IPS-20b (cell line): Measurements from ENCODE around the gene MEIOC.

Source experiments
- H3K27ac ChIP-seq: one replicate; pipeline ENCODE4 v1.5.1; 2013; ENCODE audit warnings: low read length
- H3K27me3 ChIP-seq: 2 replicates; pipeline ENCODE4 v1.6.1; 2013; ENCODE audit warnings: mild to moderate bottlenecking, low read length, inconsistent platforms; ENCODE audit not compliant: insufficient read depth
- H3K36me3 ChIP-seq: 2 replicates; pipeline ENCODE4 v1.6.1; 2013; ENCODE audit warnings: low read depth, mild to moderate bottlenecking, inconsistent platforms, low read length, moderate library complexity; ENCODE audit not compliant: insufficient read depth
- H3K4me1 ChIP-seq: 2 replicates; pipeline ENCODE4 v1.6.1; 2013; ENCODE audit warnings: mild to moderate bottlenecking, control low read depth, inconsistent platforms, low read length, moderate library complexity; ENCODE audit not compliant: insufficient read depth
- H3K4me3 ChIP-seq: 2 replicates; pipeline ENCODE4 v1.5.1; 2013; ENCODE audit warnings: mild to moderate bottlenecking, low read length, inconsistent platforms
- H3K9ac ChIP-seq: 2 replicates; pipeline ENCODE4 v1.6.1; 2013; ENCODE audit warnings: low read depth, mild to moderate bottlenecking, inconsistent platforms, low read length, moderate library complexity
- H3K9me3 ChIP-seq: 2 replicates; pipeline ENCODE4 v1.6.1; 2013; ENCODE audit warnings: mild to moderate bottlenecking, low read depth, low read length, inconsistent platforms; ENCODE audit not compliant: insufficient read depth

MEIOC gene

GRCh38 chr17:44722254-44722653 is 66.0 kb downstream of the MEIOC start:
- Histone ChIP-seq H3K4me3 (no peak overlapping the region), H3K27me3 (no peaks in the 10 kb centered on the region), H3K4me1 (no peaks in the 10 kb centered on the region), H3K9ac (no peak overlapping the region), H3K36me3 (peaks cover 51% of the 10 kb centered on the region), H3K27ac (no peak overlapping the region), H3K9me3 (no peaks in the 10 kb centered on the region)
